CD4-positive, alpha-beta T cell (primary cell): Measurements from ENCODE around the gene KIF25. TPM values are rescaled to one million over a fixed set of nuclear protein-coding genes. Genes with fewer than 3 reads are reported as not detected.

Experiments
- ATAC-seq: fragments of 200-7000 bp; cut with Tn5 transposase; one replicate; pipeline ENCODE4 v1.10.0; 2022; ENCODE audit warnings: mild to moderate bottlenecking; ENCODE audit not compliant: poor library complexity
- CTCF ChIA-PET: fragments of 350-600 bp; sonication (Branson Sonifier 250); formaldehyde crosslinking; loops from one replicate; lab custom pipeline; 2021; ENCODE audit warnings: antibody characterized with exemption, inconsistent platforms; lab: Charles Lee
- POLR2A ChIA-PET: fragments of 350-600 bp; sonication (Branson Sonifier 250); formaldehyde crosslinking; loops from one replicate; lab custom pipeline; 2021; ENCODE audit warnings: antibody characterized with exemption, inconsistent platforms; lab: Charles Lee
- DNase-seq, 14 experiments: peaks; one replicate each; pipeline ENCODE4 v3.0.0-alpha.2; 2013 to 2020; ENCODE audit warnings: mixed read lengths in 2 of 14
- H3K27ac ChIP-seq, 2 donors: one replicate each; pipeline versions ENCODE4 v1.5.1 to v1.7.0; 2013; ENCODE audit warnings: low read length in 2 of 2, low read depth in 1 of 2, mild to moderate bottlenecking in 1 of 2
- H3K27me3 ChIP-seq, 2 experiments: 1 replicate in 1 of 2; 2 replicates in 1 of 2; pipeline versions ENCODE4 v1.6.1 to v1.7.0; 2013; ENCODE audit warnings: low read length in 2 of 2, control low read depth in 1 of 2, mild to moderate bottlenecking in 1 of 2, moderate library complexity in 1 of 2; ENCODE audit not compliant: insufficient read depth in 2 of 2, control insufficient read depth in 1 of 2
- H3K36me3 ChIP-seq: one replicate; pipeline ENCODE4 v1.6.1; 2013; ENCODE audit warnings: low read length, control low read depth; ENCODE audit not compliant: insufficient read depth
- H3K4me1 ChIP-seq: one replicate; pipeline ENCODE4 v1.6.1; 2013; ENCODE audit warnings: low read length, control low read depth; ENCODE audit not compliant: insufficient read depth
- H3K4me3 ChIP-seq: one replicate; pipeline ENCODE4 v1.5.1; 2013; ENCODE audit warnings: mild to moderate bottlenecking, low read length, moderate library complexity
- H3K9me3 ChIP-seq, 2 experiments: 1 replicate in 1 of 2; 2 replicates in 1 of 2; pipeline versions ENCODE4 v1.6.1 to v1.7.0; 2013; ENCODE audit warnings: low read length in 2 of 2, mild to moderate bottlenecking in 2 of 2, control low read depth in 1 of 2, moderate library complexity in 1 of 2; ENCODE audit not compliant: control insufficient read depth in 1 of 2, insufficient read depth in 1 of 2
- H3K27ac Mint-ChIP-seq: one replicate; pipeline ENCODE4 v1.8.0; 2020; ENCODE audit warnings: mixed read lengths
- H3K27me3 Mint-ChIP-seq: one replicate; pipeline ENCODE4 v1.8.0; 2021; ENCODE audit warnings: mixed read lengths
- H3K36me3 Mint-ChIP-seq: one replicate; pipeline ENCODE4 v1.8.0; 2021; ENCODE audit warnings: low read depth, mixed read lengths
- H3K4me1 Mint-ChIP-seq: one replicate; pipeline ENCODE4 v1.8.0; 2021; ENCODE audit warnings: low read depth, mixed read lengths
- H3K4me3 Mint-ChIP-seq: one replicate; pipeline ENCODE4 v1.8.0; 2020; ENCODE audit warnings: mild to moderate bottlenecking, mixed read lengths
- H3K9me3 Mint-ChIP-seq: one replicate; pipeline ENCODE4 v1.8.0; 2020; ENCODE audit warnings: mixed read lengths
- intact Hi-C, 2 experiments: fragments of 100-400 bp; cut with DNase I in 1 of 2; cut with micrococcal nuclease in 1 of 2; formaldehyde crosslinking; loops; one replicate each; pipeline versions ENCODE4 v1.15.1 to v1.9.0; 2023 to 2025; cut with DNase I, micrococcal nuclease
- total RNA-seq, 174 experiments: library from RNA in 2 of 174; stranded (reverse) in 2 of 174; gene quantifications; one replicate each; pipeline ENCODE4 v1.2.3 and lab custom pipeline; 2021 to 2026
- TF ChIP-seq, protein P1 (sequence below): fragments of 200-600 bp; IDR thresholded peaks from one replicate; pipeline ENCODE4 v1.8.0; 2022; ENCODE audit warnings: antibody characterized with exemption, mild to moderate bottlenecking

KIF25 gene
- total RNA-seq, 2 experiments from 2014 or later = not detected

DNA sequence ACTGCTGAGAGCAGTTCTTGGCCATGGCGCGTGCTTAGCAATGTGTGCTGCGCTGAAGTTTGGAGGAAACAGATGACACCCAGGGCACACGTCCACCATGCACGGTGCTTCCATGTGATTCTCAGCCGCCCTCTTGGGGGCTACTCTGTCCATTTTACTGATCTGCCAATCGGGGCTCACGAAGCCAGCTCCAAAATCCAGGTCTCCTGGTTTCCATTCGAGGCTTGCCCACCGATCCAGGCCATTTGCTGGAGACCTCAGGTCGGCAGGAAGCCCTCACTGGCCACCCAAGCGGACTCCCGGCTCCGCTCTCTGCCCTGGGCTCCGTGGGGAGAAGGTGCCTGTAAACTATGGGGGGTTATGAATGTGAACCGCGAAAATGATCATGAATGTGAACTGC lies 93.2 kb downstream of the KIF25 start:
- no peak overlapping the region for H3K27ac Mint-ChIP-seq
- DNase-seq (no peak), ATAC-seq (no peak)
- H3K9me3 Mint-ChIP-seq = no peaks in the 10 kb centered on the region
- peaks cover 0 to 43% of the 10 kb centered on the region in 2 experiments for H3K9me3 ChIP-seq
- TF ChIP-seq, protein P1, sequence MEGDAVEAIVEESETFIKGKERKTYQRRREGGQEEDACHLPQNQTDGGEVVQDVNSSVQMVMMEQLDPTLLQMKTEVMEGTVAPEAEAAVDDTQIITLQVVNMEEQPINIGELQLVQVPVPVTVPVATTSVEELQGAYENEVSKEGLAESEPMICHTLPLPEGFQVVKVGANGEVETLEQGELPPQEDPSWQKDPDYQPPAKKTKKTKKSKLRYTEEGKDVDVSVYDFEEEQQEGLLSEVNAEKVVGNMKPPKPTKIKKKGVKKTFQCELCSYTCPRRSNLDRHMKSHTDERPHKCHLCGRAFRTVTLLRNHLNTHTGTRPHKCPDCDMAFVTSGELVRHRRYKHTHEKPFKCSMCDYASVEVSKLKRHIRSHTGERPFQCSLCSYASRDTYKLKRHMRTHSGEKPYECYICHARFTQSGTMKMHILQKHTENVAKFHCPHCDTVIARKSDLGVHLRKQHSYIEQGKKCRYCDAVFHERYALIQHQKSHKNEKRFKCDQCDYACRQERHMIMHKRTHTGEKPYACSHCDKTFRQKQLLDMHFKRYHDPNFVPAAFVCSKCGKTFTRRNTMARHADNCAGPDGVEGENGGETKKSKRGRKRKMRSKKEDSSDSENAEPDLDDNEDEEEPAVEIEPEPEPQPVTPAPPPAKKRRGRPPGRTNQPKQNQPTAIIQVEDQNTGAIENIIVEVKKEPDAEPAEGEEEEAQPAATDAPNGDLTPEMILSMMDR = no peak
- H3K27me3 ChIP-seq = no peaks in the 10 kb centered on the region
- H3K4me3 Mint-ChIP-seq = no peak overlapping the region
- no peaks in the 10 kb centered on the region for H3K36me3 Mint-ChIP-seq
- CTCF ChIA-PET = no interaction called here
- no peak overlapping the region for H3K27ac ChIP-seq
- no peaks in the 10 kb centered on the region for H3K36me3 ChIP-seq
- no peaks in the 10 kb centered on the region for H3K4me1 Mint-ChIP-seq
- H3K4me1 ChIP-seq = no peaks in the 10 kb centered on the region
- POLR2A ChIA-PET = no interaction called here
- intact Hi-C loops = no loop called here
- no peaks in the 10 kb centered on the region for H3K27me3 Mint-ChIP-seq
- H3K4me3 ChIP-seq = no peak overlapping the region

DNA sequence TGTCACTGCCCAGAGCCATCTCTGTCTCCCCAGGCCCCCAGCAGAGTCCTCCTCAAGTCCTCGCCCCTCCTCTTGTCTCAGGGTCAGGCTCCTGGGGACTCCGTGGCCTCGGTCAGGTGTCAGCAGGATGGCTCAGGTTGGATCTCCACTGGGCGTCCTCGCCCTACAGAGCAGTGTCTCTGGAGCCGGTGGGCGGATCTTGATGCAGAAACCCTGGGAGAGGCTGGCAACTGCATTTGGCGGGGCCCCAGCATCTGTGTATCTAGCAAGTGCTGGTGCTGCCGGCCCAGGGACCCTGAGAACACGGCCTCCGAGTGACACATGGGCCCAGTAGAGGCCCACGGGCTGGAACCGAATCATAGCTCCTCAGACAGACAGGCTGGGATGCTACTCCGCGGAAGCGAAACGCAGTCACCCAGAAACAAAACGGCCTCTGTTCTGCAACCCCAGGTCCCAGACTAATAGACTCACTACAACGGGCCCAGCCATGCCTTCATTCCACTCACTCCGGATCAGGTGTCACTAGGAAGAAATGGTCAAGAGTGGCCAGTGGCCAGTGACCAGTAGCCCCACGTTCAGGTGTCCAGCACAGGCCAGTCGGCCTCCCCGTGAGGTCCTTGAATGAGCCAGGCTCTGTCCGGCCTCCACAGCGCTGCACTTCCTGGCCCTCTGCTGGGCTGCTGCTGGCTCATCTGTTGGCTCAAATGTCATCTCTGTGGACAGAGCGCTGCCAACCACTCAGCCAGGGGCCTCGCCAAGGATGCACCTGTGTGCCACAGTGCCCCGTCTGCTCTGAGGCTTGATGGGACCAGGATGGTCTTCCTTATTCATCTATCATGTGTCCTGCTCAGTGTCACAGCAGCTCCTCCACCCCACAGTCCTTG lies 94.2 kb downstream of the KIF25 start:
- ChIA-PET CTCF (no interaction called here), POLR2A (no interaction called here)
- Histone ChIP-seq H3K9me3 (peaks cover 0 to 39% of the 10 kb centered on the region in 2 experiments), H3K27me3 (no peaks in the 10 kb centered on the region), H3K36me3 (no peaks in the 10 kb centered on the region), H3K27ac (no peak overlapping the region), H3K4me1 (no peaks in the 10 kb centered on the region), H3K4me3 (no peak overlapping the region)
- Mint-ChIP-seq H3K27ac (no peak overlapping the region), H3K4me1 (no peaks in the 10 kb centered on the region), H3K4me3 (no peak overlapping the region), H3K36me3 (no peaks in the 10 kb centered on the region), H3K27me3 (no peaks in the 10 kb centered on the region), H3K9me3 (no peaks in the 10 kb centered on the region)
- TF ChIP-seq, protein P1 = no peak
- ATAC-seq (no peak), DNase-seq (no peak)
- intact Hi-C loops = no loop called here

DNA sequence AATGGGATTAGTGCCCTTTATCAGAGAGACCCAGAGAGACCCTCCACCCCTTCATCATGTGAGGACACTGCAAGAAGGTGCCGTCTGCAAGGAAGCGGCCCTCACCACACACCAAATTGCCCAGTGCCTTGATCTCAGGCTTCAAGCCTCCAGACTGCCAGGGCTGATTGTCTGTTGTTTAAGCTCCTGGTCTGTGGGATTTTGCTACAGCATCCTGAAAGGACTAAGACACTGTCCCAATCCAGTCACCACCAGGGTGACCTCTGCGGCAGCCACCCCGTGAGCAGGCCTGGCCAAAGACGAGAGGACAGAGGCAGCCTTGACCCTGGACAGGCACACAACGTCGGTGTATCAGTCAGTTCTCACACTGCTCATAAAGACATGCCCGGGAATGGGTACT lies 95.1 kb downstream of the KIF25 start:
- no peaks in the 10 kb centered on the region for H3K27me3 Mint-ChIP-seq
- intact Hi-C loops = no loop called here
- TF ChIP-seq, protein P1 = no peak
- ChIA-PET POLR2A (no interaction called here), CTCF (no interaction called here)
- Histone ChIP-seq H3K36me3 (no peaks in the 10 kb centered on the region), H3K27ac (no peak overlapping the region), H3K4me3 (no peak overlapping the region), H3K4me1 (no peaks in the 10 kb centered on the region), H3K27me3 (no peaks in the 10 kb centered on the region), H3K9me3 (peaks cover 0 to 43% of the 10 kb centered on the region in 2 experiments)
- no peak overlapping the region for H3K27ac Mint-ChIP-seq
- DNase-seq = no peak
- no peaks in the 10 kb centered on the region for H3K4me1 Mint-ChIP-seq
- H3K36me3 Mint-ChIP-seq = no peaks in the 10 kb centered on the region
- no peak overlapping the region for H3K4me3 Mint-ChIP-seq
- H3K9me3 Mint-ChIP-seq = no peaks in the 10 kb centered on the region
- no peak for ATAC-seq
